ENCODE measurements around the gene PLXNC1. TPM values are rescaled to one million over a fixed set of nuclear protein-coding genes. Genes with fewer than 3 reads are reported as not detected.

Gene PLXNC1
- total RNA-seq, 2 donors from 2014 or later: 8.5 to 9.2 TPM

GRCh38 chr12:94297876-94298505, 149.6 kb downstream of the PLXNC1 start:
- Histone ChIP-seq H3K27me3 (replicated peaks; ENCODE audit: insufficient read depth) (no peaks in the 10 kb centered on the region), H3K9me3 (no peaks in the 10 kb centered on the region), H3K27ac (no peak overlapping the region), H3K4me3 (no peak overlapping the region), H3K4me1 (ENCODE audit: control insufficient read depth in 1 of 2, low read depth in 2 of 2) (peaks cover 0 to 11% of the 10 kb centered on the region in 2 donors), H3K36me3 (no peaks in the 10 kb centered on the region)
- DNase-seq (ENCODE audit: low spot score): no peak
- ATAC-seq (ENCODE audit: insufficient number of reproducible peaks, low FRiP score, low read depth): no peak
- no peak for TF ChIP-seq CTCF (IDR thresholded peaks at IDR 0.05)

GRCh38 chr12:94299846-94300245, 151.5 kb downstream of the PLXNC1 start:
- Histone ChIP-seq H3K27ac (no peak overlapping the region), H3K4me1 (ENCODE audit: control insufficient read depth in 1 of 2, low read depth in 2 of 2) (peaks cover 10 to 22% of the 10 kb centered on the region in 2 donors), H3K9me3 (no peaks in the 10 kb centered on the region), H3K36me3 (no peaks in the 10 kb centered on the region), H3K4me3 (no peak overlapping the region), H3K27me3 (replicated peaks; ENCODE audit: insufficient read depth) (no peaks in the 10 kb centered on the region)
- ATAC-seq (ENCODE audit: insufficient number of reproducible peaks, low FRiP score, low read depth) (no peak), DNase-seq (ENCODE audit: low spot score) (no peak)
- TF ChIP-seq CTCF (IDR thresholded peaks at IDR 0.05): no peak

GRCh38 chr12:94304012-94304411, 155.6 kb downstream of the PLXNC1 start:
- Histone ChIP-seq H3K27me3 (replicated peaks; ENCODE audit: insufficient read depth) (no peaks in the 10 kb centered on the region), H3K9me3 (no peaks in the 10 kb centered on the region), H3K4me1 (ENCODE audit: control insufficient read depth in 1 of 2, low read depth in 2 of 2) (peaks cover 26 to 33% of the 10 kb centered on the region in 2 donors), H3K27ac (peak overlapping the region; percentile 33 to 76), H3K4me3 (no peak overlapping the region), H3K36me3 (no peaks in the 10 kb centered on the region)
- DNase-seq (ENCODE audit: low spot score): no peak
- no peak for ATAC-seq (ENCODE audit: insufficient number of reproducible peaks, low FRiP score, low read depth)
- no peak for TF ChIP-seq CTCF (IDR thresholded peaks at IDR 0.05)

- ATAC-seq (ENCODE audit: insufficient number of reproducible peaks, low FRiP score, low read depth) (peak; percentile 79), DNase-seq (ENCODE audit: low spot score) (no peak)
- H3K27ac ChIP-seq: peak overlapping the region; percentile 33 to 76
- no peaks in the 10 kb centered on the region for H3K27me3 ChIP-seq (replicated peaks; ENCODE audit: insufficient read depth)
- H3K36me3 ChIP-seq: no peaks in the 10 kb centered on the region
- peak overlapping the region; percentile 2 for H3K4me3 ChIP-seq
- no peak for TF ChIP-seq CTCF (IDR thresholded peaks at IDR 0.05)
- no peaks in the 10 kb centered on the region for H3K9me3 ChIP-seq
- H3K4me1 ChIP-seq (ENCODE audit: control insufficient read depth in 1 of 2, low read depth in 2 of 2): peaks cover 26 to 34% of the 10 kb centered on the region in 2 donors
These were observed 156.2 kb downstream of the PLXNC1 start for GRCh38 chr12:94304566-94305061.

GRCh38 chr12:94305130-94305957, 157.0 kb downstream of the PLXNC1 start:
- DNase-seq (ENCODE audit: low spot score): no peak
- peak overlapping the region; percentile 33 to 76 for H3K27ac ChIP-seq
- peaks cover 26 to 34% of the 10 kb centered on the region in 2 donors for H3K4me1 ChIP-seq (ENCODE audit: control insufficient read depth in 1 of 2, low read depth in 2 of 2)
- no peak for TF ChIP-seq CTCF (IDR thresholded peaks at IDR 0.05)
- H3K9me3 ChIP-seq: no peaks in the 10 kb centered on the region
- no peaks in the 10 kb centered on the region for H3K27me3 ChIP-seq (replicated peaks; ENCODE audit: insufficient read depth)
- H3K4me3 ChIP-seq: peak overlapping the region; percentile 2
- ATAC-seq (ENCODE audit: insufficient number of reproducible peaks, low FRiP score, low read depth): peak; percentile 64
- no peaks in the 10 kb centered on the region for H3K36me3 ChIP-seq
